Endothelial cell of umbilical vein (primary cell): Measurements from ENCODE around the gene BRF1. TPM values are rescaled to one million over a fixed set of nuclear protein-coding genes. Genes with fewer than 3 reads are reported as not detected.

Experiments
- BruUV-seq: library from RNA; stranded (reverse); fragments of 400-500 nt; replicated peaks from 2 replicates; lab custom pipeline; 2021; lab: Mats Ljungman, UMichigan
- CTCF ChIA-PET: fragments of 300-600, 350-600 bp; sonication (Branson Sonifier 250); formaldehyde crosslinking; loops from one replicate; lab custom pipeline; 2021; ENCODE audit warnings: antibody characterized with exemption, inconsistent platforms; lab: Charles Lee
- POLR2A ChIA-PET: fragments of 300-600, 350-600 bp; sonication (Branson Sonifier 250); formaldehyde crosslinking; loops from one replicate; lab custom pipeline; 2021; ENCODE audit warnings: antibody characterized with exemption, inconsistent platforms; lab: Charles Lee
- DNase-seq: peaks from one replicate; pipeline ENCODE4 v3.0.0-alpha.2; 2011; ENCODE audit warnings: low read depth, low spot score
- FAIRE-seq: peaks from 2 replicates; lab custom pipeline; 2011; peaks lifted over from hg19 to GRCh38; lab: Jason Lieb, UNC
- H2AFZ ChIP-seq: 2 replicates; pipeline ENCODE4 v1.6.0; 2012; ENCODE audit warnings: low read depth, low read length, control low read depth, inconsistent platforms
- H3K27ac ChIP-seq: 2 replicates; pipeline ENCODE4 v1.5.1; 2011; ENCODE audit warnings: low read depth, mild to moderate bottlenecking, control low read depth, low read length, moderate library complexity; ENCODE audit not compliant: insufficient read depth
- H3K27me3 ChIP-seq, 2 experiments: 2 replicates each; pipeline versions ENCODE4 v1.6.0 to v1.6.1; 2011; ENCODE audit warnings: low read length in 2 of 2, mixed read lengths in 1 of 2; ENCODE audit not compliant: control insufficient read depth in 2 of 2, insufficient read depth in 2 of 2
- H3K36me3 ChIP-seq, 2 experiments: 2 replicates in 1 of 2; 3 replicates in 1 of 2; pipeline ENCODE4 v1.5.1; 2011; ENCODE audit warnings: low read length in 2 of 2, mild to moderate bottlenecking in 1 of 2, moderate library complexity in 1 of 2; ENCODE audit not compliant: control insufficient read depth in 2 of 2, insufficient read depth in 2 of 2; ENCODE audit errors: extremely low read depth in 1 of 2
- H3K4me1 ChIP-seq: 3 replicates; pipeline ENCODE4 v1.5.1; 2011; ENCODE audit warnings: mild to moderate bottlenecking, low read length; ENCODE audit not compliant: control insufficient read depth, insufficient read depth; ENCODE audit errors: extremely low read depth
- H3K4me2 ChIP-seq: 2 replicates; pipeline ENCODE4 v1.6.1; 2011; ENCODE audit warnings: low read length, control low read depth, mixed read lengths; ENCODE audit not compliant: insufficient read depth
- H3K4me3 ChIP-seq, 3 experiments: fragments of 200-600 bp in 1 of 3; sonication (generic), shearing (Covaris generic) in 1 of 3; replicated peaks in 1 of 3; 2 replicates each; pipeline ENCODE4 v1.5.1; 2011 to 2016; ENCODE audit warnings: control low read depth in 3 of 3, low read length in 3 of 3, mild to moderate bottlenecking in 2 of 3, inconsistent platforms in 1 of 3, low read depth in 1 of 3, moderate library complexity in 1 of 3; ENCODE audit not compliant: insufficient read depth in 1 of 3
- H3K79me2 ChIP-seq: 2 replicates; pipeline ENCODE4 v1.6.0; 2012; ENCODE audit warnings: low read length, inconsistent platforms; ENCODE audit not compliant: control insufficient read depth, insufficient read depth
- H3K9ac ChIP-seq: replicated peaks from 2 replicates; pipeline ENCODE3; 2011; ENCODE audit warnings: low read length, control low read depth; ENCODE audit not compliant: insufficient read depth; ENCODE audit errors: extremely low read depth
- H3K9me1 ChIP-seq: replicated peaks from 3 replicates; pipeline ENCODE4 v1.6.0; 2011; ENCODE audit warnings: mild to moderate bottlenecking, low read length; ENCODE audit not compliant: control insufficient read depth, insufficient read depth; ENCODE audit errors: extremely low read depth
- H3K9me3 ChIP-seq: replicated peaks from 2 replicates; pipeline ENCODE4 v1.5.1; 2012; ENCODE audit warnings: low read length, inconsistent platforms; ENCODE audit not compliant: control insufficient read depth, insufficient read depth
- H4K20me1 ChIP-seq: replicated peaks from 2 replicates; pipeline ENCODE3; 2011; ENCODE audit warnings: mild to moderate bottlenecking, low read length; ENCODE audit not compliant: control insufficient read depth, insufficient read depth; ENCODE audit errors: extremely low read depth
- CTCF ChIP-seq, 2 donors: IDR thresholded peaks; 1 replicate in 1 of 2; 2 replicates in 1 of 2; pipeline ENCODE4 v1.5.1; 2011; ENCODE audit warnings: low read length in 2 of 2, mild to moderate bottlenecking in 2 of 2, moderate library complexity in 2 of 2, control low read depth in 1 of 2, inconsistent platforms in 1 of 2, low read depth in 1 of 2; ENCODE audit not compliant: insufficient read depth in 1 of 2; ENCODE audit errors: extremely low read depth in 1 of 2
- EZH2 ChIP-seq: IDR thresholded peaks from 2 replicates; pipeline ENCODE4 v1.6.1; 2012; ENCODE audit warnings: borderline replicate concordance, low read depth, mild to moderate bottlenecking, moderate library complexity, low read length, inconsistent platforms; ENCODE audit not compliant: severe bottlenecking
- FOS ChIP-seq: IDR thresholded peaks from 2 replicates; pipeline ENCODE4 v1.6.1; 2011; ENCODE audit warnings: mild to moderate bottlenecking, low read length, moderate library complexity, borderline replicate concordance; ENCODE audit not compliant: insufficient read depth
- GATA2 ChIP-seq: IDR thresholded peaks from 2 replicates; pipeline ENCODE4 v1.7.0; 2011; ENCODE audit warnings: low read depth, mild to moderate bottlenecking, moderate library complexity, mixed read lengths, low read length; ENCODE audit not compliant: insufficient read length, insufficient read depth
- JUN ChIP-seq: IDR thresholded peaks from 2 replicates; pipeline ENCODE4 v1.6.1; 2011; ENCODE audit warnings: borderline replicate concordance, low read depth; ENCODE audit not compliant: insufficient read length, insufficient read depth
- MAX ChIP-seq: IDR thresholded peaks from 2 replicates; pipeline ENCODE4 v1.6.1; 2011; ENCODE audit not compliant: insufficient read depth, insufficient read length
- MYC ChIP-seq: IDR thresholded peaks from one replicate; pipeline ENCODE4 v1.6.1; 2011; ENCODE audit warnings: mild to moderate bottlenecking, low read depth, low read length
- POLR2A ChIP-seq: IDR thresholded peaks from 2 replicates; pipeline ENCODE4 v1.6.1; 2012; ENCODE audit warnings: low read depth, mild to moderate bottlenecking, control low read depth, low read length
- POLR2AphosphoS5 ChIP-seq: IDR thresholded peaks from 2 replicates; pipeline ENCODE4 v1.6.1; 2012; ENCODE audit warnings: low read depth, mild to moderate bottlenecking, control low read depth, low read length, moderate library complexity; ENCODE audit not compliant: insufficient read depth
- dilution Hi-C: fragments of 300-500 bp; cut with MboI; formaldehyde crosslinking; loops from one replicate; pipeline ENCODE4 v1.15.0; 2019; ENCODE audit warnings: low sequenced_read_pairs; ENCODE audit not compliant: extremely low pct_ligation_motif_present
- intact Hi-C: fragments of 100-400 bp; cut with micrococcal nuclease; formaldehyde crosslinking; loops from one replicate; pipeline ENCODE4 v1.10.0; 2022
- polyA plus RNA-seq, 4 experiments: library from polyadenylated mRNA; depleted of rRNA in 3 of 4; stranded (reverse) in 3 of 4; unstranded in 1 of 4; fragments of >200 nt; gene quantifications; 2 replicates each; pipeline versions ENCODE4 v1.2.1 to v1.2.3, GENCODE V29; 2011 to 2012; ENCODE audit warnings: missing spikeins in 1 of 4
- total RNA-seq: library from RNA; stranded (reverse); gene quantifications from 2 replicates; pipeline ENCODE4 v1.2.3, GENCODE V29; 2021

BRF1 gene
- total and polyA plus RNA-seq, 2 donors (not counting 3 experiments of a cell fraction or from before 2014, with no cell fraction given): 19.0 to 47.2 TPM

GRCh38 chr14:105323663-105324062, 22.9 kb upstream of the BRF1 start:
- no TSS peak for BruUV-seq
- Histone ChIP-seq H3K4me1 (no peaks in the 10 kb centered on the region), H3K4me3 (no peak overlapping the region), H2AFZ (no peak overlapping the region), H3K79me2 (peaks cover 12% of the 10 kb centered on the region), H3K27me3 (no peaks in the 10 kb centered on the region), H3K9me1 (no peaks in the 10 kb centered on the region), H3K27ac (no peak overlapping the region), H3K9ac (no peak overlapping the region), H4K20me1 (no peaks in the 10 kb centered on the region), H3K4me2 (no peak overlapping the region), H3K9me3 (no peaks in the 10 kb centered on the region), H3K36me3 (no peaks in the 10 kb centered on the region)
- dilution Hi-C loops: no loop called here
- TF ChIP-seq GATA2 (no peak), FOS (no peak), JUN (no peak), POLR2AphosphoS5 (no peak), MYC (no peak), CTCF (IDR thresholded peaks at IDR 0.05; ENCODE audit: extremely low read depth in 1 of 2, insufficient read depth in 1 of 2, low read depth in 1 of 2, low read length in 2 of 2) (no peak), MAX (no peak), EZH2 (no peak), POLR2A (no peak)
- no peak for DNase-seq
- POLR2A ChIA-PET: no interaction called here
- intact Hi-C loops: no loop called here
- CTCF ChIA-PET: interaction anchor here (0.6 kb wide), 1 partner anchor 1346 kb away, joined by 3 read pairs; no protein-coding TSS in a partner anchor
- no peak for FAIRE-seq
